Mesenchymal stem cell (in vitro differentiated cells and primary cell): ENCODE results near the gene IKBKG.

Experiments
- DNase-seq: peaks from one replicate; pipeline ENCODE4 v3.0.0-alpha.2; 2013
- H2AFZ ChIP-seq: one replicate; pipeline ENCODE4 v1.6.1; 2013; ENCODE audit warnings: low read depth, mild to moderate bottlenecking, control low read depth, inconsistent platforms, low read length, moderate library complexity
- H2AK5ac ChIP-seq: 2 replicates; pipeline ENCODE4 v1.6.1; 2013; ENCODE audit warnings: low read length, moderate library complexity, mild to moderate bottlenecking, inconsistent platforms; ENCODE audit not compliant: severe bottlenecking
- H2BK120ac ChIP-seq: one replicate; pipeline ENCODE4 v1.6.1; 2013; ENCODE audit warnings: low read depth, mild to moderate bottlenecking, inconsistent platforms, low read length, moderate library complexity
- H2BK12ac ChIP-seq, 2 experiments: one replicate each; pipeline ENCODE4 v1.6.1; 2013; ENCODE audit warnings: inconsistent platforms in 2 of 2, low read length in 2 of 2, mild to moderate bottlenecking in 2 of 2, moderate library complexity in 2 of 2, control low read depth in 1 of 2
- H2BK15ac ChIP-seq: one replicate; pipeline ENCODE4 v1.6.1; 2013; ENCODE audit warnings: mild to moderate bottlenecking, low read depth, inconsistent platforms; ENCODE audit not compliant: poor library complexity, severe bottlenecking
- H2BK5ac ChIP-seq: 2 replicates; pipeline ENCODE4 v1.6.1; 2013; ENCODE audit warnings: low read depth, mild to moderate bottlenecking, low read length, control low read depth, inconsistent platforms; ENCODE audit not compliant: poor library complexity, severe bottlenecking
- H3K14ac ChIP-seq, 2 experiments: one replicate each; pipeline ENCODE4 v1.6.1; 2013; ENCODE audit warnings: inconsistent platforms in 2 of 2, low read length in 2 of 2, control low read depth in 1 of 2, mild to moderate bottlenecking in 1 of 2, moderate library complexity in 1 of 2
- H3K18ac ChIP-seq, 2 experiments: one replicate each; pipeline ENCODE4 v1.6.1; 2013; ENCODE audit warnings: inconsistent platforms in 2 of 2, low read length in 2 of 2, control low read depth in 1 of 2, low read depth in 1 of 2, mild to moderate bottlenecking in 1 of 2
- H3K23ac ChIP-seq, 2 experiments: one replicate each; pipeline ENCODE4 v1.6.1; 2013; ENCODE audit warnings: inconsistent platforms in 2 of 2, low read length in 2 of 2, mild to moderate bottlenecking in 2 of 2, moderate library complexity in 2 of 2, control low read depth in 1 of 2
- H3K27ac ChIP-seq: 2 replicates; pipeline ENCODE4 v1.5.1; 2013; ENCODE audit warnings: mild to moderate bottlenecking, moderate library complexity, low read length, control low read depth, inconsistent platforms; ENCODE audit not compliant: poor library complexity, severe bottlenecking
- H3K27me3 ChIP-seq, 2 experiments: 2 replicates each; pipeline versions ENCODE4 v1.6.1 to v1.7.0; 2013; ENCODE audit warnings: low read length in 2 of 2, mild to moderate bottlenecking in 2 of 2, moderate library complexity in 2 of 2, control low read depth in 1 of 2, inconsistent platforms in 1 of 2; ENCODE audit not compliant: control insufficient read depth in 1 of 2, insufficient read depth in 1 of 2
- H3K36me3 ChIP-seq, 2 experiments: 2 replicates each; pipeline versions ENCODE4 v1.6.1 to v1.7.0; 2013; ENCODE audit warnings: low read length in 2 of 2, control low read depth in 1 of 2, inconsistent platforms in 1 of 2, low read depth in 1 of 2, mild to moderate bottlenecking in 1 of 2; ENCODE audit not compliant: insufficient read depth in 2 of 2, control insufficient read depth in 1 of 2
- H3K4ac ChIP-seq, 2 experiments: one replicate each; pipeline ENCODE4 v1.6.1; 2013; ENCODE audit warnings: inconsistent platforms in 2 of 2, low read length in 2 of 2, mild to moderate bottlenecking in 2 of 2, moderate library complexity in 2 of 2, control low read depth in 1 of 2, low read depth in 1 of 2
- H3K4me1 ChIP-seq: 2 replicates; pipeline ENCODE4 v1.6.1; 2013; ENCODE audit warnings: low read depth, low read length, control low read depth; ENCODE audit not compliant: control insufficient read depth, insufficient read depth
- H3K4me2 ChIP-seq: 2 replicates; pipeline ENCODE4 v1.6.1; 2013; ENCODE audit warnings: low read length, mild to moderate bottlenecking, inconsistent platforms; ENCODE audit not compliant: poor library complexity, severe bottlenecking
- H3K4me3 ChIP-seq, 2 experiments: 2 replicates each; pipeline versions ENCODE4 v1.5.1 to v1.7.0; 2013; ENCODE audit warnings: low read length in 2 of 2, mild to moderate bottlenecking in 2 of 2, control low read depth in 1 of 2, low read depth in 1 of 2; ENCODE audit not compliant: insufficient read depth in 1 of 2
- H3K79me1 ChIP-seq: replicated peaks from 2 replicates; pipeline ENCODE4 v1.6.1; 2013; ENCODE audit warnings: mild to moderate bottlenecking, control low read depth, low read length, inconsistent platforms; ENCODE audit not compliant: poor library complexity, severe bottlenecking
- H3K9ac ChIP-seq: 2 replicates; pipeline ENCODE4 v1.7.0; 2013; ENCODE audit warnings: mild to moderate bottlenecking, low read length, moderate library complexity
- H3K9me3 ChIP-seq: 2 replicates; pipeline ENCODE4 v1.7.0; 2013; ENCODE audit warnings: mild to moderate bottlenecking, low read length; ENCODE audit not compliant: control insufficient read depth
- H4K8ac ChIP-seq: one replicate; pipeline ENCODE4 v1.6.1; 2013; ENCODE audit warnings: inconsistent platforms, mild to moderate bottlenecking, low read length, moderate library complexity
- H4K91ac ChIP-seq: one replicate; pipeline ENCODE4 v1.6.1; 2013; ENCODE audit warnings: mild to moderate bottlenecking, low read length, inconsistent platforms
- WGBS: methylation state at CpG from one replicate; pipeline ENCODE4 v1.1.7; 2013; ENCODE audit warnings: mixed read lengths; 5-methylcytosine and 5-hydroxymethylcytosine counted together

The IKBKG gene

GRCh38 chrX:154532690-154533089 is 14.7 kb upstream of the IKBKG start:
- Histone ChIP-seq H4K91ac (no peak overlapping the region), H2BK120ac (no peak overlapping the region), H2AK5ac (no peak overlapping the region), H2BK12ac (no peak overlapping the region), H3K4me1 (peaks cover 27% of the 10 kb centered on the region), H3K4me2 (no peak overlapping the region), H2BK5ac (no peak overlapping the region), H3K9ac (no peak overlapping the region), H3K9me3 (no peaks in the 10 kb centered on the region), H3K14ac (no peak overlapping the region), H3K4ac (no peak overlapping the region), H3K79me1 (peaks cover 3% of the 10 kb centered on the region), H2BK15ac (no peak overlapping the region), H3K27me3 (peaks cover 0 to 15% of the 10 kb centered on the region in 2 experiments), H2AFZ (no peak overlapping the region), H3K4me3 (no peak overlapping the region), H4K8ac (no peak overlapping the region), H3K18ac (no peak overlapping the region), H3K23ac (no peak overlapping the region), H3K36me3 (peaks cover 39 to 53% of the 10 kb centered on the region in 2 experiments), H3K27ac (no peak overlapping the region)
- DNase-seq: no peak
- 94% methylated on average over 20 of the region's 23 CpGs for WGBS

DNA sequence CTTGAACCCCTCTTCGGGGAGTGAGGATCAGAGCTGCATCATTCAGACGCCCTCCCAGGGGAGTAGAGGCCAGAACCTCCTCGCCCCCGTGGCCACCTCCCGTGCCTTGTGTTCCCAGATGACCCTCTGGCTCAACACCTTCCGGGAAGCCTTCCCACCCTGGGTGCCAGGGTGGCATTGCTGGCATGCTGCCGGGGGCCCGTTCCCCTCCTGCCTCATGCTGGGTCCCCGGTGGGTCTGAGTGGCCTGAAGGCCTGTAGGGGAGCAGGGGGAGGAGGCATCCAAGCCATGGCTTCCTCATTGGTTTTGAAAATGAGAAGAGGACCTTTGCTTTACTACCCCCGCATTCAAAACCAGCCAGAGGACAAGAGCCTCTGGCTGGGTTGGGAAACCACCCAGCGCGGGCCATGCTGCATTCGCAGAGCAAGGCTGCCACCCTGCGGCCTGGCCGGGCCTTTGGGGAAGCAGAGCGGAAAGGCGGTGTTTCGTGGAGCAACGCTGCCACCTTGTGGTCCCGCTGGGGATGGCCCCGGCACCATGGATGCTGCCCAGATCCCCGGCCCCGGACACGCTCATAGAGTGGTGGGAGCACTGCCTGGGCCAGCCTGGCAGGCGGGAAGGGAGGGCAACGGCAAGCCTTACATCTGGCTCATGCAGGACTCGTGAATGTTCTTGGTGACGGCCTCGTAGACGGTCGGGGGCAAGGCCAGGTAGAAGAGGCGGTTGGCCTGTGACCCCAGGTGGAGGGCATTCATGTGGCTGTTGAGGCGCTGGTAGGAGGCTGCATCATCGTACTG is 12.7 kb upstream of the IKBKG start:
- peak; percentile 78 for DNase-seq
- 32% methylated on average over 28 of the region's 34 CpGs for WGBS
- peaks cover 0 to 16% of the 10 kb centered on the region in 2 experiments for H3K27me3 ChIP-seq

DNA sequence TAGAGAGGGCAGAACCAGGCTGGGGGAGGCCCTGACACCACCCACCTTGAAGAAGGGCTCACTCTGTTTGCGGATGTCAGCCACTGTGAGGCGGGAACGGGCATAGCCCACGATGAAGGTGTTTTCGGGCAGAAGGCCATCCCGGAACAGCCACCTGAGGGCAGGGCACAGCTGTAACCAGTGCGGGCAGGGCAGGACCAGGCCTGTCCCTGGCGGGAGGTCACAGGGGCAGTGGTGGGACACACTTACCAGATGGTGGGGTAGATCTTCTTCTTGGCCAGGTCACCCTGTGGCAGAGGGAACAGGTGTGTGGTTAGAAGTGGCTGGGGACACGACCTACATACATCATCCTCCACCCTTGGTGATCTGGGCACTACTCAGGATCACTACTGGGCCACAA is 11.5 kb upstream of the IKBKG start:
- Histone ChIP-seq H3K4me2 (no peak overlapping the region), H3K18ac (no peak overlapping the region), H3K79me1 (peaks cover 4% of the 10 kb centered on the region), H2BK5ac (no peak overlapping the region), H3K27ac (no peak overlapping the region), H2BK15ac (no peak overlapping the region), H3K9ac (no peak overlapping the region), H3K27me3 (peaks cover 0 to 14% of the 10 kb centered on the region in 2 experiments), H4K91ac (peak overlapping the region; percentile 7), H2AK5ac (no peak overlapping the region), H3K4ac (no peak overlapping the region), H3K14ac (no peak overlapping the region), H3K36me3 (peaks cover 51% of the 10 kb centered on the region in 2 experiments), H2BK12ac (no peak overlapping the region), H3K23ac (no peak overlapping the region), H2BK120ac (no peak overlapping the region), H3K9me3 (no peaks in the 10 kb centered on the region), H3K4me3 (no peak overlapping the region), H3K4me1 (peaks cover 21% of the 10 kb centered on the region), H2AFZ (no peak overlapping the region), H4K8ac (peak overlapping the region; percentile 28)
- no peak for DNase-seq
- 97% methylated on average over 8 of the region's 9 CpGs for WGBS

More for the DNA sequence above, 12.7 kb upstream of the IKBKG start:
- Histone ChIP-seq H3K18ac (no peak overlapping the region), H3K79me1 (peaks cover 4% of the 10 kb centered on the region), H3K27ac (peak overlapping the region; percentile 4), H4K8ac (peak overlapping the region; percentile 38), H2AFZ (no peak overlapping the region), H3K14ac (peak overlapping the region in 1 of 2 experiments; percentile 69), H2BK15ac (peak overlapping the region; percentile 16), H3K23ac (no peak overlapping the region), H3K36me3 (peaks cover 46 to 58% of the 10 kb centered on the region in 2 experiments), H3K4me3 (no peak overlapping the region), H3K4ac (no peak overlapping the region), H2BK120ac (no peak overlapping the region), H3K9ac (peak overlapping the region; percentile 18), H2BK5ac (no peak overlapping the region), H3K4me1 (peaks cover 22% of the 10 kb centered on the region), H3K4me2 (no peak overlapping the region), H2BK12ac (peak overlapping the region; percentile 46 to 77), H3K9me3 (no peaks in the 10 kb centered on the region), H4K91ac (peak overlapping the region; percentile 73), H2AK5ac (no peak overlapping the region)

- no peak overlapping the region for H3K14ac ChIP-seq
- no peak overlapping the region for H2AFZ ChIP-seq
- H3K23ac ChIP-seq: no peak overlapping the region
- H3K9ac ChIP-seq: no peak overlapping the region
- H3K27me3 ChIP-seq: peaks cover 0 to 15% of the 10 kb centered on the region in 2 experiments
- H2BK5ac ChIP-seq: no peak overlapping the region
- H2AK5ac ChIP-seq: no peak overlapping the region
- H3K18ac ChIP-seq: peak overlapping the region in 1 of 2 experiments; percentile 21
- H3K4me1 ChIP-seq: peaks cover 28% of the 10 kb centered on the region
- no peak overlapping the region for H3K4me3 ChIP-seq
- H3K27ac ChIP-seq: no peak overlapping the region
- H3K4me2 ChIP-seq: no peak overlapping the region
- no peaks in the 10 kb centered on the region for H3K9me3 ChIP-seq
- H3K79me1 ChIP-seq: peaks cover 4% of the 10 kb centered on the region
- 90% methylated on average over 7 of the region's 8 CpGs for WGBS
- no peak overlapping the region for H2BK15ac ChIP-seq
- no peak overlapping the region for H2BK12ac ChIP-seq
- H4K8ac ChIP-seq: no peak overlapping the region
- no peak for DNase-seq
- H2BK120ac ChIP-seq: no peak overlapping the region
- H4K91ac ChIP-seq: no peak overlapping the region
- peaks cover 33 to 40% of the 10 kb centered on the region in 2 experiments for H3K36me3 ChIP-seq
- no peak overlapping the region for H3K4ac ChIP-seq
Measured at GRCh38 chrX:154539077-154539476, 8.3 kb upstream of the IKBKG start.
